ENCODE measurements around the gene BLVRA.
"Not testable (repeated sequence)": the region's sequence is repeated elsewhere in the genome, so short reads cannot be mapped to it uniquely, and the experiment has no call there.

GRCh38 chr7:43775255-43775654 is 16.8 kb downstream of the BLVRA start:
- TF ChIP-seq EZH2 (IDR thresholded peaks at IDR 0.05; ENCODE audit: borderline replicate concordance, insufficient read depth, low read depth, low read length, poor library complexity, severe bottlenecking); CTCF (IDR thresholded peaks at IDR 0.05): not testable (repeated sequence)

Measured in B cell (primary cell).